Stimulated activated CD8-positive, alpha-beta memory T cell treated with anti-CD3 and anti-CD28 coated beads, Interleukin-2, amount 100 ng/mL, for 48 hours (primary cell): ENCODE data around the gene AMBP.

Experiments used
- DNase-seq, 2 donors: peaks; one replicate each; pipeline ENCODE4 v3.0.0-alpha.2; 2020; ENCODE audit warnings: low read depth in 2 of 2

Gene AMBP

DNA sequence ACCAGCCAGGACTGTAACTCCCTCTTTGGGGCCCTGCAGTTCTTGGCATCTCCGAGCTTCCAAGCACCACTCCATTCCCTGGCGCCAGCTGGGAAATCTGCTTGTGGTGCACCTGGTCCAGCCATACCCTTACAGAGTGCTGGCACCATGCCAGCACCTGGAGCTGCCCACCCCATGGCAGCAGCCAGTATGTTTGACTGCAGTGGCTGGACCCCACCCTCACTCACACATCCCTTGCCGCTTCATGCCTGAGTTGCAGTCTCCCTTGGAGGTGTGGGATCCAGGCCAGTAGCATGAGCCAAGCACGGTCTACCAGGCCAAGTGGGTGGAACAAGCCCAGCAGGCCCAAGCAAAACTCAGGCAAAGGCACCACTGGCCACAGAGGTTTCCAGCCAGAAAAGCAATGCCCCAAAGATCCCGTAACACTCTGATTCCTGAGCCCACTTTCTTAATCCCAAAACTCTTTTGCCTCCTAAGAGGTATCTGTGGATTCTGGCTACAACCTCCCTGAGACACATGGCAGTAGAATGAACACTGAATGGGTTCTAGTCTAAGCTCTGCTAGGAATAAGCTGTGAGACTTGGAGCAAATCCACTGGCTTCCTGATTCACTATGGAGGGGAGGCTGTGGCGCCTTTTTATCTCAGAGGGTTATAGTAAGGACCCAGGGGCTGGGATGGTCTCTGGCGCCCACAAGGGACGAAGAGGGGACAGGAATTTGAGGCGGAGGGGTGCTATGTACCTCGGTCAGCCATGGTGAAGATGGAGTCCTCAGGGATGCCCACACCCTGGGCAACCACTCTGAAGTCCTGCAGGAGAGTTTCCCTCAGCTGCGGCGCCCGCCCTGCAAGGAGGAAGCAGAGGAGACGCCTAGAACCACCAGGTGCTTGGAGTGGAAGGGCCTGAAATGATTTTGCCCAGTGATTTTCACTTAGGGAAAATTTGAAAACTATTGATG is 5.6 kb downstream of the AMBP start:
- DNase-seq, result no peak

- no peak for DNase-seq
These were observed 6.8 kb downstream of the AMBP start for GRCh38 chr9:114071197-114071795.

DNA sequence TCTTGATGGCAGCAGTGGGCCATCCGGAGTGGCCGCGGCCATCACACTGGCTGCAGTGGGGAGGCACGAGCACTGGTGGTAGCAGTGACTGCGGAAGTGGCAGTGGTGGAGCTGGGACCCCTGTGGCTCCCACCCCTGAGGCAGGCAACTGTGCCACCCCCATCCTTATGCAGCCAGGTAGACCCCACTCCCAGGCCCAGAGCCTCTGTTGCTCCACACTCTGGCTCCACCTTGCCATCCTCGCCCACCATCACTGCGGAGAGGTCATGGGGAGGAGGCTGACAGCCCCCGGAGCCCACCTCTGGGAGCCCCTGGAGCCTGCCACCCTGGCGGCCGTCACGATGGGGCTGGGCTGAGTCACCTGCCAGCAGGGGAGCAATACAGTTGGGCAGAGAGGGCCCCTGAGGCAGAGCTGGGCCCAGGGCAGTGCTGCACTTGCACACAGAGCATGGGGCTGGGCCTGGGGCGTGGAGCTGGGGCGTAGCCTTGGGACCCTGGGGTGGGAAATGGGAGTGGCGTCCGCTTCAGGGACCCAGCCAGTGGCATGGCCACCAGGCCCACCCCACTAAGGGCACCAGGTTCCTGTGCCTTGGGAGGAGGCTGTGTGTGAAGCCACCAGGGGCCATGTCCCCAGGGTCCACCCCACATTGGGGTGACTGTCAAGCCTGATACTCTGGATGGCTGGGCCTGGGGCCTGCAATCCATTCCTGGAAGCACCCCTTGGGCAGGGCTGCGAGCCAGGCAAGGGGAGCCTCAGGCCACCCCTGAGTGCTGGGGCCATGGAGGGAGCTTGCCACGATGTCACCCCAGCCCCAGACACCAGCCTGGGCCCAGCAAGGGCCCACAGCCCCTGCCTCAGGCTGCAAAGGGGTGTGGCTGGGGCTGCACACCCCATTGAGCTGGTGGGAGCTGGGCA is 7.7 kb downstream of the AMBP start:
- no peak for DNase-seq

DNA sequence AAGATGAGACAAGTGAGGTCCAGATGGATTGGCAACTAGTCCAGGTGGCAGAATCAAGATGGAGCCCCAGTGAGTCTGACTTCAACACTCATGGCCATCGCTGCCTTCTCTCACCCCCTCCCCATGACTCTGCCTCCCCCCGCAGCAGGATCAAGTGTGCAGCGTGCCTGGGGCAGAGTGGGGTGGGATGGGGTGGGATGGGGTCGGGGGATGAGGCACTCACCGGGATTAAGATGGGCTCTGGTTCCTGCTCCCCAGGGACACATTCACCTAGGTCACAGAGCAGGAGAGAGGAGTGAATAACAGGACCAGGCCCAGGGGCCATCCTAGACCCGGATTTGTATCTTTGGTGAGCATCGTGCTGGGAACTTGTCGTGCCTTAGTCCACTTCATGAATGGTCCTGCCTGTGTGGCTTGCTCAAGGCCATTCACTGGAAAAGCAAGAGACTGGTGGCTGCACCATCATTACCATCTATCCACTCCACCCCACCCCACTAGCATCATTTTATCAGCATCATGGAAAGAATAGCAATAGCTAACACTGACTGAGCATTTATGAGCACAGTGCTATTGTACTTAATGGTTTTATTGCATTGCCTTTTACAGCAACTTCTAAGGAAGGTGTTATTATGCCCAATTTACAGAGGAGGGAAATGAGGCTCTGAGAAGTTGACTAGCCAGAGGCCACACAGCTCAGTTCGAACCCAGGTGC is 8.5 kb downstream of the AMBP start:
- DNase-seq, result no peak

DNA sequence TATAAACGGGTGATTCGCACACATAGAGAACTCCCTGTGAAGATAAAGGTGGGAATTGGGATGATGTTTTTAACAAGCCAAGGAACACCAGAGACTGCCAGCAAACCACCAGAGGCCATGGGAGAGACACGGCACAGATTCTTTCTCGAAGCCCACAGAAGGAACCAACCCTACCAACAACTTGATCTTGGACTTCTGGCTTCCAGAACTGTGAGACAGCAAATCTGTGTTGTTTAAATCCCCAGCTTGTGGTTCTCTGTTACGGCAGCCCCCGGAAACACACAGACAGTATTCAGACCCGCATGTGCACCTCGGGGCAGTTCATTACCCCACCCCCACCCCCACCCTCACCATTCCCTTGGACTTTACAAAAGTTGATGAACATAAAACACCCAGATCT is 12.8 kb downstream of the AMBP start:
- DNase-seq, result no peak

DNA sequence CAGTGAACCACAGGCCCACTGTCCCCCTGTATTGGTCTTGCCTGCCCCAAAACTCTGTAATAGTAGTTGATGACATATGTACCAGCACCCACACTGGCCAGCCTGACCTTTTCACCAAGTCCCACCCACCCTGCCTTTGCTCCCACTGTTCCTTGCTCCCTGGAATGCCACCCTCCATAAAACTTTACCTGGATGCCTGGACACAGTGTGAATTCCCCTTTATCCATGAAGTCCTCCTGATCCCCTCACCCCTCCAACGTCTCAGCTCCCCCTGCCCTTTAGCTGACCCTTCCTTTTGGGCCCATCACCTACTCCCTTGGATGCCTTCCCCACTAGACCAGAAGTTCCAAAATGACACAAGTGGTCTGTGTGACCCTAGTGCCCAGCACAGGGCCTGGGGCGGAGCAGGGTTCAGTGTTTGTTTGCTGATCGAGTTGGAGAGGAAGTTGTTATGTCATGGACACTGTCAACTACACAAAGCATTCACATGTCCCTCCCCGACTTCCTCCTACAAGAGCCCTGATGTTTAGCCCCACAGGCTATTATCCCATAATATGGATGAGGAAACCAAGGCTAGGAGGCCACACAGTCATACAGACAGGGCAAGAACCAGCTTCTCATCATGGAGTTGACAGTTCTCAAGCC is 16.1 kb downstream of the AMBP start:
- DNase-seq, result no peak

GRCh38 chr9:114061292-114061691 is 16.8 kb downstream of the AMBP start:
- DNase-seq, result no peak

- DNase-seq, result no peak
These were observed 17.4 kb downstream of the AMBP start for GRCh38 chr9:114060711-114061110.

DNA sequence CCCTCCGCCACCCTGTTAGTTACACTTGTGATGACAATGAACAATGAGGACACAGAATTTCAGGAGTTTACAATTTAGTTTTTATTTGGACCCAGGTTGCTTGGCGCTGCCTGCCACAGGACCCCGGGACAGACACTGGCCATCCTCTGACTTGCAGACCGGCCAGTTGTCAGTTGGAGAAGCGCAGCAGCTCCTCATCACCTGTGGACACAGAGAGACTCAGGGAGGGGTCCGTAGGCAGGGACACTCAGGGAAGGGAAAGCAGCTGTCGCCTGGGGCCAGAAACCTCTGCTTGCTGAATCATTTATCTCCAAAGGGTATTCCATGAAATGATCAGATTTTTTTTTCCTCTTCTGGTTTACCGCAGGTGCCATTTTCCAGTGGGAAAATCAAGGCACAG is 18.0 kb downstream of the AMBP start:
- no peak for DNase-seq

DNA sequence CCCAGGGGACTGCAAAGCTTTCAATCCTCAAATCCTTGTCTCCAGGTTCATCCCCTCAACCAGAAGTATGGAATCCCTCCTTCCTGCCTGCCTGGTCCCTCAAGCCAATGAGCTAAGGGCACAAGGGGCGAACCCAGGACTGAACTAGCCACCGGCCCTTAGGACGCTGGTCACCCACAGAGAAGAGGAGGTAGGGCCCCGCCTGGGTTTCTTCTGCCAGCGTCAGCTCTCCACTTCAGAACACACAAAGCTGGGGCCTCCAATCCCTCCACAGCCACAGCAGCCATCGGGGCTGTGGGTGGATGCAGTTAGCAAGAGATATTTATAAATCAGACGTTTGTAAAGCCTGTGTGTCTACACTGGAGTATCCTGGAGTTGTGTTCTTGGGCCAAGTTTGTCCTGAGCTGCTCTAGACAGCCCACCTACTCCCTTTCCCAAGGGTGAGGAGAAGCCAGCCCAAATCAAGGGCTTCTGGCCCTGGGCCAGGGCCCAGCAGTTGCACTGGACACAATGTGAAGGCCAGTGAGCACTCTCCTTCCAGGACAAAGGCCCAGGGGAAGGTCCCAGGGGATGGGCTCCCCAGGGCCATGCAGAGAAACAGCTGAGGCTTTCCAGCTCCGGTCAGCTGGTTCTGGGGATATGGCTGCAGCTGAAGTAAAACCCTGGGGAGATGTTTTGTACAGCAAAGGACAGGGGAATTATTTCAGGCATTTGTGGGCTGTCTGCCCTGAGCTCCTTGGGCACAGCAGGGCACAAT is 18.9 kb downstream of the AMBP start:
- no peak for DNase-seq

- DNase-seq, result no peak
These were observed 19.4 kb downstream of the AMBP start for GRCh38 chr9:114058688-114059046.

- no peak for DNase-seq
These were observed 20.8 kb downstream of the AMBP start for GRCh38 chr9:114057161-114057885.

GRCh38 chr9:114056527-114056926 is 21.6 kb downstream of the AMBP start:
- no peak for DNase-seq

DNA sequence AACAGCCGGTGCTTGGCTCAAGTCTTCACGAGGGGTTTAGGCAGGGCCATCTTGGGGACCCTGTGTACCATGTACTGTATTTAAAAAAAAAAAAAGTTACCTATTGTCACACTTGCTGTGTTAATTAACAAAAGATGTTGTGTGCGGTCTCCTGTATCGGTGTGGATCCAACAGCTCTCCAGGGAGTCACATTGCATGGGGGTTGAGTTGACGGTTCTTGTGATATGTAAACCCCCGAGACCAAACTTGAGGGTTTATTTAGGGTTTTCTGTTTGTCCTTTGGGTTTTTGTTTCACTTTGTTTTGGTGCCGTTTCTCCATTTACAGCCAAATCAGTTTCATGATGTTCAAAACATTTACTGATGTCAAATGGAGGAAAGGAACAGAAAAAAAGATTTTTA is 22.2 kb downstream of the AMBP start:
- DNase-seq, result no peak

DNA sequence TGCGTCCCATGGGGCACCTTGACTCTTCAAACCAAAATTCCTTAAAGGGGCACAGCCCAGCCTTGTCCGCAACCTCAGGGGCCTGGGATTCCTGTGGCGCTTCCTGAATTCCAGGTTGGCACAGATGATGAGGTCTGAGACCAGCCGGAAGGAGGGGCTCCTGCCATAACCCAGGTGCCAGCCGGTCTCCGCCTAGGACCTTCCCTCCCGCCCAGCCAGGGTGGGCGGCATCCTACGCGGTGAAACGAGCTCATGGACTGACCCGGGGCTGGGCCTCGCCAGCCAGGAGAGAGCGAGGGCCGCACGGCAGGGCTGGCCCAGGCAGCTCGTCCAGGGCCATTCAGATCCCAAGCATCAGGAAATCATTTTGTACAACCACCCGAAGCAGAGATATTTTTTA is 23.0 kb downstream of the AMBP start:
- DNase-seq, result no peak

DNA sequence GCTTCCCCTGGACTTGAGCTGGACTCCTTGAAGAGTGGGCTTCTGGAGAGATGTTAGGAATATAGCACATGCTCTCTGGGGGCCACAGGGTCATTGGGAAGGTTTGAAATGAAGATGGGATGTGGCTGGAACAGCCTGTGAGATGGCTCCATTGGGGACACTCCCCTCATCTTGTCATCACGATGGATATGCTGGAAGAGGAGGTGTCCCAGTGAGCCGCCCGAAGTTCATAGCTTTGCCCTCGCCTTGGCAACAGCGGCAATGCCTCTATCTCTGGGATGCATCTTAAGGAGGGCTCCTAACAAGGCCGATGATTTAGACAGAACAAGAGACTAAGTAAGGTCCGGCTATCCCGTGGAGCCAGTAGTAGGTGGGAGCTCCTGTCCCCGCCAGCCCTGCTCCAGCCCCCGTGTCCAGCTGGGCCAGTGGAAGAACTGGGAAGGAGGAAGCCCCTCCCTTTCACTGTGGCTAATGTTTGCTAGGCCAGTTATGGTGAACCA is 23.9 kb downstream of the AMBP start:
- DNase-seq, result no peak

- DNase-seq, result no peak
These were observed 24.7 kb downstream of the AMBP start for GRCh38 chr9:114053246-114054005.

DNA sequence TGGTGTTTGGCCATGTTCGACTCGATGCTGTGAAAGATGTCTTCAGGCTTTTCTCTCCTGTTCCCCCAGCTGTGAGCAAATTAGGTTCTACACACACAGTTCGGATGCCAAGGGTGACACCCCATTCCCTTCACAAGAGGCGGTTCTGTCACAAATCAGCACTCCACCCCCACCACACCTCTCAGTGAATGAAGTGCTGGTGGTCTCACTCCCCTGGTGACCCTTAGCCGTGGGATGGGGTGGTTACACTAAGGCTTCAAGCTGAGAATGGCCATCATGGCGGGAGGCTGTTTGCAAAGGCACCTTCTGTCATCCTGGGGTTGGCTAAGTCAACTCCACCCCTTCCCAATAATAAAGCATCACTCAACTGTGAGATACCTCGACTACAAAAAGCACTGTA is 26.4 kb downstream of the AMBP start:
- no peak for DNase-seq

DNA sequence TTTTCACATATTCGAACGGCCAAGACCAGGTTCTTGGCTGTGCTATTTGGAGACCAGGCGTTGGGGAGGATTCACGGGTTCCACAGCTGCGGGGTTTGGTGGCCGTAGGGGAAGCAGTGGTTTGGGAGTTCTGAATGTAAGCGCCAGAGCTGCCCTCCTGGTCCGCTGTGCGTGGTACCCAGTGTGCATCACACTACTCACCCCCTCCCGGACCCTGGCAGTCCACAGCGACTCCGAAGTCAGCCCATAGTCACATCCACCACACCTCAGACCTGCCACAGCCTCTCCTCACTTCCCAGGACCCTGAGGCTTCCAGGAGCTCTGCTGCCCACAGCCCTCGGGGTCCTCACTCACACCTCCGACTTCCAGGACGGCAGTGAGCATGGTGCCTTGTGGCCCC is 26.8 kb downstream of the AMBP start:
- no peak for DNase-seq
